HG02588 (cell line): ENCODE measurements around the gene THNSL1.

Experiments
- ATAC-seq: cut with Tn5 transposase; IDR thresholded peaks from one replicate; pipeline ENCODE4 v1.9.1; 2021; ENCODE audit warnings: mild to moderate bottlenecking, moderate library complexity; ENCODE audit not compliant: unreplicated experiment

The THNSL1 gene

GRCh38 chr10:25057886-25058285 is 41.5 kb downstream of the THNSL1 start:
- ATAC-seq: no peak

- ATAC-seq: no peak
Observed at GRCh38 chr10:25059990-25060389, 43.6 kb downstream of the THNSL1 start.

GRCh38 chr10:25061125-25061524 is 44.7 kb downstream of the THNSL1 start:
- ATAC-seq: no peak

- no peak for ATAC-seq
Observed at GRCh38 chr10:25061711-25062449, 45.5 kb downstream of the THNSL1 start.

- no peak for ATAC-seq
Observed at GRCh38 chr10:25063157-25063556, 46.7 kb downstream of the THNSL1 start.

GRCh38 chr10:25063644-25064043 is 47.2 kb downstream of the THNSL1 start:
- no peak for ATAC-seq

- no peak for ATAC-seq
Observed at GRCh38 chr10:25064401-25064800, 48.0 kb downstream of the THNSL1 start.

- ATAC-seq: no peak
Observed at GRCh38 chr10:25065761-25066476, 49.5 kb downstream of the THNSL1 start.

GRCh38 chr10:25068152-25069058 is 52.0 kb downstream of the THNSL1 start:
- no peak for ATAC-seq

- ATAC-seq: no peak
Observed at GRCh38 chr10:25071227-25071626, 54.8 kb downstream of the THNSL1 start.

- ATAC-seq: no peak
Observed at GRCh38 chr10:25072786-25073185, 56.4 kb downstream of the THNSL1 start.

GRCh38 chr10:25075825-25076224 is 59.4 kb downstream of the THNSL1 start:
- ATAC-seq: no peak
